ENCODE data around the gene TBKBP1. TPM values are rescaled to one million over a fixed set of nuclear protein-coding genes. Genes with fewer than 3 reads are reported as not detected.
"Not testable (repeated sequence)": the region's sequence is repeated elsewhere in the genome, so short reads cannot be mapped to it uniquely, and the experiment has no call there.

Gene TBKBP1
- total RNA-seq, 4 donors from 2014 or later, result 6.3 to 24.6 (median 9.8) TPM

GRCh38 chr17:47678196-47678595 is 15.8 kb upstream of the TBKBP1 start:
- no peaks in the 10 kb centered on the region for H3K4me1 ChIP-seq
- DNase-seq (ENCODE audit: low spot score in 2 of 2), result no peak
- no peak overlapping the region for H3K27ac ChIP-seq
- WGBS, 2 donors, result 81 to 87% methylated on average over 7 of the region's 7 CpGs
- no peaks in the 10 kb centered on the region for H3K9me3 ChIP-seq
- H3K36me3 ChIP-seq, result peaks cover 0 to 96% (median 73%) of the 10 kb centered on the region in 3 donors
- no peak overlapping the region for H3K4me3 ChIP-seq
- H3K27me3 ChIP-seq, result no peaks in the 10 kb centered on the region
- TF ChIP-seq POLR2A (IDR thresholded peaks at IDR 0.05), result no peak
- TF ChIP-seq EP300 (IDR thresholded peaks at IDR 0.05), result no peak
- TF ChIP-seq, protein P1, sequence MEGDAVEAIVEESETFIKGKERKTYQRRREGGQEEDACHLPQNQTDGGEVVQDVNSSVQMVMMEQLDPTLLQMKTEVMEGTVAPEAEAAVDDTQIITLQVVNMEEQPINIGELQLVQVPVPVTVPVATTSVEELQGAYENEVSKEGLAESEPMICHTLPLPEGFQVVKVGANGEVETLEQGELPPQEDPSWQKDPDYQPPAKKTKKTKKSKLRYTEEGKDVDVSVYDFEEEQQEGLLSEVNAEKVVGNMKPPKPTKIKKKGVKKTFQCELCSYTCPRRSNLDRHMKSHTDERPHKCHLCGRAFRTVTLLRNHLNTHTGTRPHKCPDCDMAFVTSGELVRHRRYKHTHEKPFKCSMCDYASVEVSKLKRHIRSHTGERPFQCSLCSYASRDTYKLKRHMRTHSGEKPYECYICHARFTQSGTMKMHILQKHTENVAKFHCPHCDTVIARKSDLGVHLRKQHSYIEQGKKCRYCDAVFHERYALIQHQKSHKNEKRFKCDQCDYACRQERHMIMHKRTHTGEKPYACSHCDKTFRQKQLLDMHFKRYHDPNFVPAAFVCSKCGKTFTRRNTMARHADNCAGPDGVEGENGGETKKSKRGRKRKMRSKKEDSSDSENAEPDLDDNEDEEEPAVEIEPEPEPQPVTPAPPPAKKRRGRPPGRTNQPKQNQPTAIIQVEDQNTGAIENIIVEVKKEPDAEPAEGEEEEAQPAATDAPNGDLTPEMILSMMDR (IDR thresholded peaks at IDR 0.05), result no peak

- peaks cover 0 to 77% (median 42%) of the 10 kb centered on the region in 3 donors for H3K36me3 ChIP-seq
- H3K9me3 ChIP-seq, result no peaks in the 10 kb centered on the region
- H3K27me3 ChIP-seq, result no peaks in the 10 kb centered on the region
- H3K27ac ChIP-seq, result no peak overlapping the region
- H3K4me3 ChIP-seq, result no peak overlapping the region
- no peak for DNase-seq (ENCODE audit: low spot score in 2 of 2)
- peaks cover 0 to 9% (median 0%) of the 10 kb centered on the region in 4 donors for H3K4me1 ChIP-seq
- TF ChIP-seq, protein P1 (IDR thresholded peaks at IDR 0.05), result no peak
- no peak for TF ChIP-seq EP300 (IDR thresholded peaks at IDR 0.05)
- no peak for TF ChIP-seq POLR2A (IDR thresholded peaks at IDR 0.05)
- 85 to 91% methylated on average over 2 of the region's 2 CpGs for WGBS, 2 donors
Observed at GRCh38 chr17:47682138-47682537, 11.8 kb upstream of the TBKBP1 start.

- Histone ChIP-seq H3K36me3 (peaks cover 0 to 72% (median 36%) of the 10 kb centered on the region in 3 donors), H3K4me1 (peaks cover 0 to 15% (median 0%) of the 10 kb centered on the region in 4 donors)
- H3K27ac ChIP-seq; DNase-seq (ENCODE audit: low spot score in 2 of 2); H3K4me3 ChIP-seq; H3K9me3 ChIP-seq; H3K27me3 ChIP-seq: not testable (repeated sequence)
- WGBS, 2 donors, result 67 to 72% methylated on average over 4 of the region's 4 CpGs
Observed at GRCh38 chr17:47682727-47683126, 11.2 kb upstream of the TBKBP1 start.

- Histone ChIP-seq H3K27me3 (no peaks in the 10 kb centered on the region), H3K9me3 (no peaks in the 10 kb centered on the region), H3K36me3 (peaks cover 0 to 59% (median 24%) of the 10 kb centered on the region in 3 donors), H3K4me1 (peaks cover 0 to 18% (median 0%) of the 10 kb centered on the region in 4 donors), H3K4me3 (no peak overlapping the region), H3K27ac (no peak overlapping the region)
- TF ChIP-seq POLR2A (IDR thresholded peaks at IDR 0.05) (no peak), EP300 (IDR thresholded peaks at IDR 0.05) (no peak)
- TF ChIP-seq, protein P1 (IDR thresholded peaks at IDR 0.05), result no peak
- DNase-seq (ENCODE audit: low spot score in 2 of 2), result no peak
- WGBS, 2 donors, result 85 to 89% methylated on average over 4 of the region's 4 CpGs
Observed at GRCh38 chr17:47684025-47684424, 9.9 kb upstream of the TBKBP1 start.

DNA sequence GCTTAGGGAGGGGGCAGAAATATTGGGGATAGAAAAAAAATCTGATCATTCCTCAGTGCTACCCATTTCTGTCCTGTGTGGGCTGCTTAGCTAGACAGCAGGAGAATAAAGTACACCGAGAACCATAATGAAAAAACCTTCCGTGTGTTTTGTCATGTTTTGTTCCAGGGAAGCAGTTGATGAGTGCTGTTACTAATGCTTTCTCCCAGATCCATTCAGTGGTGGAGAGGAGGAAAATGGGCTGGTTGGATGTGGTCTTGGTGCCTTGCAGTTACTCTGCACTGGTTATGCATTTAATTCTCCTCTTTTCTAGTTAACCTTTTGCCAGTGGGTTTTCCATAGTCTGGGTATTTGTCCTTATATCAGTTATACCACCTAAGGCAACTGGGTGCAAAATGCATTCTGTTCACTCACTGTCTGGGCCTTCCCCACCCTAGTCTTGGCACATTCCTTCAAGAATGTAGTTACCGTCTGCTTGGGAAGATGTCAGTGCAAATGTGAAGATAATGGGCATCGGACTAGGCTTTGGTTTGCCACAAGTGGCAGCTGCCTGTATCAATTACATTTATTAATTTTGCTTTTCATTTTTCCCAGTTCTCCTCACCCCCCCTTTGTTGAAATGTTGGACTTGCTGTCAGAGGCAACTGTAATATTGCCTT is 9.3 kb upstream of the TBKBP1 start:
- Histone ChIP-seq H3K9me3 (no peaks in the 10 kb centered on the region), H3K4me1 (peaks cover 0 to 18% (median 0%) of the 10 kb centered on the region in 4 donors), H3K27me3 (no peaks in the 10 kb centered on the region), H3K4me3 (no peak overlapping the region), H3K27ac (no peak overlapping the region), H3K36me3 (peaks cover 0 to 52% (median 18%) of the 10 kb centered on the region in 3 donors)
- TF ChIP-seq EP300 (IDR thresholded peaks at IDR 0.05) (no peak), POLR2A (IDR thresholded peaks at IDR 0.05) (no peak)
- TF ChIP-seq, protein P1 (IDR thresholded peaks at IDR 0.05), result no peak
- 80% methylated on average over 4 of the region's 4 CpGs for WGBS, 2 donors
- no peak for DNase-seq (ENCODE audit: low spot score in 2 of 2)

Measured in tibial nerve (tissue), 4 donors.